ENCODE measurements around the gene DLST. TPM values are rescaled to one million over a fixed set of nuclear protein-coding genes. Genes with fewer than 3 reads are reported as not detected.

Gene DLST
- total RNA-seq, 1 donor from 2014 or later = 125 TPM

DNA sequence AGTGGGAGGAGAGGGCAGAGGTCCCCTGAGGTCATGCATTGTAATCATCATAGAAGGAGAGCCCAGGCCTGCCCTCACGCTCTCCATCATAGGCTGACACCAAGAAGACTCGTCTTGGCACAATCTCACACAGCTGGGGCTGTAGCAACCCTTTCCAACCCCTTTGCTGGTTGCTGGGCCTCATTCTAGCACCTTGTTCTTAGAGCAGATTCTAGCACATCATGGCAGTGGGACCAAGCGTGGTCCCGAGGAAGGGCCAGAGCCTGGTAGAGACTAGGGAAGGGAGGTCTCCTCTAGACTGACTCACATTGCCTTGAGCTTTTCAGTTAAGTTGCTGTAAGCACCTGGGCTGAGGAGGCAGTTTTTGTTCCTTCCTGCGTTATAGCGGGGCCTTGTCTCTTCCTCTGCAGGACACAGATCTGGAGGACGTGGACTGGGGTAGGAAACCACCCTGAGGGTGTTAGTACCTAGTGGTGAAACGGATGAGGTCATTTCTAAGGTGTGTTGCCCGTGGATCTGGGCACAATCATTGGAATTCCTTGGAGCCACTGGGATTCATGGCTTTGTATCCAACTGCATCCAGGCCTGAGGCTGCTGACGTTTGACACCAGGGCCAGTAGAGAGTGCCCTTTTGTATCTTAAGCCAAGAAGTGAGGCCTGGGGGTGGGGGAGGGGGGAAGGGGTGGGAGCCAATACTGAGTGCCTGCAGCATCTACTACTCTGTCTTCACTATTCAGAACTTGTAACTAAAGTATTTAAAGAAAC lies 21.4 kb downstream of the DLST start:
- H3K27me3 Mint-ChIP-seq (ENCODE audit: unreplicated experiment) = no peaks in the 10 kb centered on the region
- no peaks in the 10 kb centered on the region for H3K9me3 Mint-ChIP-seq (ENCODE audit: unreplicated experiment)
- TF ChIP-seq, protein P1, sequence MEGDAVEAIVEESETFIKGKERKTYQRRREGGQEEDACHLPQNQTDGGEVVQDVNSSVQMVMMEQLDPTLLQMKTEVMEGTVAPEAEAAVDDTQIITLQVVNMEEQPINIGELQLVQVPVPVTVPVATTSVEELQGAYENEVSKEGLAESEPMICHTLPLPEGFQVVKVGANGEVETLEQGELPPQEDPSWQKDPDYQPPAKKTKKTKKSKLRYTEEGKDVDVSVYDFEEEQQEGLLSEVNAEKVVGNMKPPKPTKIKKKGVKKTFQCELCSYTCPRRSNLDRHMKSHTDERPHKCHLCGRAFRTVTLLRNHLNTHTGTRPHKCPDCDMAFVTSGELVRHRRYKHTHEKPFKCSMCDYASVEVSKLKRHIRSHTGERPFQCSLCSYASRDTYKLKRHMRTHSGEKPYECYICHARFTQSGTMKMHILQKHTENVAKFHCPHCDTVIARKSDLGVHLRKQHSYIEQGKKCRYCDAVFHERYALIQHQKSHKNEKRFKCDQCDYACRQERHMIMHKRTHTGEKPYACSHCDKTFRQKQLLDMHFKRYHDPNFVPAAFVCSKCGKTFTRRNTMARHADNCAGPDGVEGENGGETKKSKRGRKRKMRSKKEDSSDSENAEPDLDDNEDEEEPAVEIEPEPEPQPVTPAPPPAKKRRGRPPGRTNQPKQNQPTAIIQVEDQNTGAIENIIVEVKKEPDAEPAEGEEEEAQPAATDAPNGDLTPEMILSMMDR (IDR thresholded peaks at IDR 0.05; ENCODE audit: unreplicated experiment) = no peak
- H3K4me3 Mint-ChIP-seq (ENCODE audit: unreplicated experiment) = no peak overlapping the region
- DNase-seq (ENCODE audit: low spot score) = no peak
- peak overlapping the region; percentile 42 for H3K27ac Mint-ChIP-seq (ENCODE audit: unreplicated experiment)
- H3K36me3 Mint-ChIP-seq (ENCODE audit: low read depth, unreplicated experiment) = peaks cover 54% of the 10 kb centered on the region
- peaks cover 4% of the 10 kb centered on the region for H3K4me1 Mint-ChIP-seq (ENCODE audit: unreplicated experiment)

DNA sequence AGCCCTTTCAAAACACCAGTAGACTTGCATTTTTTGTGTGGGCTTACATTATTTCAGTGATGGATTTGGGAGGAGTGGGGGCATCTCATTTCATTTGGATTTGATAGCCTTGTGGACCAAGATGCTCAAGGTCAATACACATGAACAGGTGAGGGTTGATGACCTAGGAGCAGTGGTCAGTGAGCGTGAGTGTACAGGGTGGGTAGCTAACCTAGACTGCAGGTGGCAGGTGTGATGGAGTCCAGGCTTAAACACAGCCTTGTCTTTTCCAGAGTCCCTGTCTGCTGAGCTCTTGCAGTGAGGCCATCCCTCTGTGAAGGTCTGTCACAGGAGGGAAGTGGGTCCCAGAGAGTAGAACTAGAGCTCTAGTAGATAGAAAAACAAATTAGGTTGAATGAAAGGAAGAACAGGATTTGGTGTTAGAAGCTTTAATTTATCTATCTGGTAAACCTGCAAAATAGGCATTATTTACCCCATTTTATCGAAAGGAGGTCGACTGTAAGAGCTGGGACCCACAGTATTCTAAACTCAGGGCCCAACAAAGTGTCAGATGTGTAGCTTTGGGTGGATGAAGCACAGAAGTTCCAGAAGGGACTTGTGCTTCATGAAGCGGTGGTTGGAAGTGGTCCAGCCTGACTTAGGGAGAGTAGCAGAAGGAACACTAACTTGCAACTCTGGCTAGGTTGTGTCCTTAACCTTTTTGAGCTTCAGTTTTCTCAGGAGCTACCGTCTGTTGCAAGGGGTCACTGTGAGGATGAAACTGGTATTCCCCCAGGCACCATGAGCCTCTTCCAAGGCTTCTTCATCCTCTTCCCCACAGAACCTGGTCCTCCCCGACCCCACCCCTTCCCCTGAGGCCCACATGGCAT lies 23.2 kb downstream of the DLST start:
- DNase-seq (ENCODE audit: low spot score) = no peak
- Mint-ChIP-seq H3K36me3 (ENCODE audit: low read depth, unreplicated experiment) (peaks cover 39% of the 10 kb centered on the region), H3K4me3 (ENCODE audit: unreplicated experiment) (no peak overlapping the region), H3K27me3 (ENCODE audit: unreplicated experiment) (no peaks in the 10 kb centered on the region), H3K4me1 (ENCODE audit: unreplicated experiment) (peaks cover 11% of the 10 kb centered on the region), H3K27ac (ENCODE audit: unreplicated experiment) (peak overlapping the region; percentile 36), H3K9me3 (ENCODE audit: unreplicated experiment) (no peaks in the 10 kb centered on the region)
- TF ChIP-seq, protein P1 (IDR thresholded peaks at IDR 0.05; ENCODE audit: unreplicated experiment) = no peak

DNA sequence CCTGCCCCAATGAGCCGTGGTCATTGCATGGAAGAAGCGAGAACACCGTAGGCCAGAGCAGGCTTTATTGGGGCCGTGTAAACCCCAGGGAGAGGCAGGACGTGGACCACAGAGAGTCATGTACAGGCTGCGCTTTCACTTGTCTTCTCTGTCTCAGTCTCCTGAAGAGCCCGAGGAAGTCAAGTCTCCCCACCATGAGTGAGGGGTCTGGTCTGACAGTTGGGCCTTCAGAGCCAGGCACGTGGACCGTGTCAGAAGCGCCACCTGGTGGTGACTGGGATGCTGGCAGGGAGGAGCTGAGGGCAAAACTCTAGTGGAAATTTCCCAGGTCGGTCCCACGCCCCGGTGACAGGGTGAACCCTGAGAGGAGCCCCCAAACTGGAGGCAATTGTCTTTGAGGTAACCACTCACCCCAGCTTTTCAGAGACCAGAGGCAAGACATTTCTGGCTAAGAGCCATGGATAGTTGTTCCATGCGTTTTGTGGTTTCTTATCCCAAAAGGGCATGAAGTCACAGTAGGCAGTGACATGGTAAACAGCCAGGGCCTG lies 24.0 kb downstream of the DLST start:
- Mint-ChIP-seq H3K27ac (ENCODE audit: unreplicated experiment) (peak overlapping the region; percentile 36), H3K4me3 (ENCODE audit: unreplicated experiment) (no peak overlapping the region), H3K4me1 (ENCODE audit: unreplicated experiment) (peaks cover 11% of the 10 kb centered on the region), H3K9me3 (ENCODE audit: unreplicated experiment) (no peaks in the 10 kb centered on the region), H3K27me3 (ENCODE audit: unreplicated experiment) (peaks cover 3% of the 10 kb centered on the region), H3K36me3 (ENCODE audit: low read depth, unreplicated experiment) (peaks cover 37% of the 10 kb centered on the region)
- peak; percentile 85 for DNase-seq (ENCODE audit: low spot score)
- TF ChIP-seq, protein P1 (IDR thresholded peaks at IDR 0.05; ENCODE audit: unreplicated experiment) = peak; percentile 94

DNA sequence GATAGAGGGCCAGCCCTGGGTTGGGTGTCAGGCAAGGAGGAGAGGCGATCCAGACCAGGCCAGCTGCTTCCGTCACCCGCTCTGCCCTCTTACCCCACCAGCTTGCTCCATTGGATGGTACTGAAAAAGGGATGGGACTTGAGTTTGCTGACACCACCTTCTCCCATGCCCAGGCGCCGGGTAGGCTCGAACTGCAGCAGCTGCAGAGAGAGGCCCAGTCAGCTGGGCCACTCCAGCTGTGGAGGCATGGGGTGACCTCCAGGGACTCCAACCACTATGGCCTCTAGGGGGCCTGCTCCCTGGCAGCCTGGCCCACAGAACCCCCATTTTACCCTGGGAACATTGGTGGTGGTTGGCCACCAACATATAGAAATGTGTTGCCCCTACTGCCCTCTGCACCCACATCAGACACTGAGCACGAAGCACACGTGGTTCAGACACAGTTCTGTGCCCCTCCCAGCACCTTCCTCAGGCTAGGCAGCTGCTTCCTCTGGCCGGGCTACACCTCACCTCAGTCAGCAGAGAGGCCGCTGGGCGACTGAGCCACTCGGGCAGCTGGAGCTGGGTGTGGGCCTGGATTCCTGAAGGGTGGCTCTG lies 25.3 kb downstream of the DLST start:
- no peak overlapping the region for H3K4me3 Mint-ChIP-seq (ENCODE audit: unreplicated experiment)
- peaks cover 3% of the 10 kb centered on the region for H3K27me3 Mint-ChIP-seq (ENCODE audit: unreplicated experiment)
- TF ChIP-seq, protein P1 (IDR thresholded peaks at IDR 0.05; ENCODE audit: unreplicated experiment) = peak; percentile 39
- no peaks in the 10 kb centered on the region for H3K9me3 Mint-ChIP-seq (ENCODE audit: unreplicated experiment)
- H3K36me3 Mint-ChIP-seq (ENCODE audit: low read depth, unreplicated experiment) = peaks cover 28% of the 10 kb centered on the region
- no peak for DNase-seq (ENCODE audit: low spot score)
- H3K27ac Mint-ChIP-seq (ENCODE audit: unreplicated experiment) = no peak overlapping the region
- H3K4me1 Mint-ChIP-seq (ENCODE audit: unreplicated experiment) = peaks cover 11% of the 10 kb centered on the region

Data from endothelial cell (in vitro differentiated cells).